GM20431 (cell line): Measurements from ENCODE around the gene PRRG2.

ENCODE experiments used
- in situ Hi-C: fragments of 300-500 bp; cut with MseI, MboI; formaldehyde crosslinking; loops from one replicate; pipeline ENCODE4 v1.15.0; 2020; ENCODE audit warnings: low sequenced_read_pairs; ENCODE audit not compliant: unreplicated experiment

The PRRG2 gene

GRCh38 chr19:49635530-49636232 lies 54.6 kb downstream of the PRRG2 start:
- in situ Hi-C loops, result no loop called here

- in situ Hi-C loops, result no loop called here
Observed at GRCh38 chr19:49636233-49636932, 55.3 kb downstream of the PRRG2 start.

GRCh38 chr19:49637821-49638738 lies 57.0 kb downstream of the PRRG2 start:
- in situ Hi-C loops, result no loop called here

GRCh38 chr19:49639401-49640112 lies 58.4 kb downstream of the PRRG2 start:
- in situ Hi-C loops, result no loop called here

- in situ Hi-C loops, result no loop called here
Observed at GRCh38 chr19:49640113-49640898, 59.2 kb downstream of the PRRG2 start, which contains the start of gene RRAS. Gene RRAS, minus strand, starts transcription at chr19:49640143. Its CDS starts 45 bp downstream, at chr19:49640098.
